GM23248 (cell line): ENCODE data around the gene VPS13D. TPM values are rescaled to one million over a fixed set of nuclear protein-coding genes. Genes with fewer than 3 reads are reported as not detected.
A peak's percentile ranks its signal among the peaks of the same experiment; 100 is the strongest.
"Not testable (repeated sequence)": the region's sequence is repeated elsewhere in the genome, so short reads cannot be mapped to it uniquely, and the experiment has no call there.

Experiments
- DNase-seq: peaks from one replicate; pipeline ENCODE4 v3.0.0-alpha.2; 2015
- H2AFZ ChIP-seq: fragments of 200-600 bp; sonication (generic); 2 replicates; pipeline ENCODE4 v1.6.1; 2016; ENCODE audit warnings: antibody characterized with exemption
- H3F3A ChIP-seq: fragments of 200-600 bp; sonication (generic); 2 replicates; pipeline ENCODE4 v1.6.1; 2016; ENCODE audit warnings: mild to moderate bottlenecking, antibody characterized with exemption, mixed run types; ENCODE audit not compliant: insufficient read depth
- H3K27ac ChIP-seq: fragments of 200-600 bp; sonication (generic); 2 replicates; pipeline ENCODE4 v1.5.1; 2016; ENCODE audit warnings: mild to moderate bottlenecking
- H3K27me3 ChIP-seq: fragments of 200-600 bp; sonication (generic); replicated peaks from 2 replicates; pipeline ENCODE4 v1.6.1; 2016; ENCODE audit warnings: mild to moderate bottlenecking; ENCODE audit not compliant: insufficient read depth
- H3K36me3 ChIP-seq: fragments of 200-600 bp; sonication (generic); 2 replicates; pipeline ENCODE4 v1.6.1; 2016; ENCODE audit warnings: low read depth, mild to moderate bottlenecking
- H3K4me1 ChIP-seq: fragments of 200-600 bp; sonication (generic); 2 replicates; pipeline ENCODE4 v1.6.1; 2016; ENCODE audit warnings: mild to moderate bottlenecking; ENCODE audit not compliant: insufficient read depth
- H3K4me2 ChIP-seq: fragments of 200-600 bp; sonication (generic); one replicate; pipeline ENCODE4 v1.6.1; 2016; ENCODE audit warnings: mild to moderate bottlenecking; ENCODE audit not compliant: unreplicated experiment
- H3K4me3 ChIP-seq: fragments of 200-600 bp; sonication (generic); 2 replicates; pipeline ENCODE4 v1.5.1; 2016; ENCODE audit warnings: mild to moderate bottlenecking
- H3K79me2 ChIP-seq: fragments of 200-600 bp; sonication (generic); 2 replicates; pipeline ENCODE4 v1.6.1; 2016; ENCODE audit warnings: mild to moderate bottlenecking; ENCODE audit not compliant: insufficient read depth
- H3K9ac ChIP-seq: fragments of 200-600 bp; sonication (generic); 2 replicates; pipeline ENCODE4 v1.6.1; 2016; ENCODE audit warnings: mild to moderate bottlenecking
- H3K9me2 ChIP-seq: fragments of 200-600 bp; sonication (generic); 2 replicates; pipeline ENCODE4 v1.6.1; 2016; ENCODE audit warnings: mixed run types, mild to moderate bottlenecking, moderate library complexity; ENCODE audit not compliant: insufficient read depth
- H3K9me3 ChIP-seq: fragments of 200-600 bp; sonication (generic); one replicate; pipeline ENCODE4 v1.6.1; 2017; ENCODE audit warnings: low read depth
- H4K20me1 ChIP-seq: fragments of 200-600 bp; sonication (generic); 2 replicates; pipeline ENCODE4 v1.6.0; 2016; ENCODE audit not compliant: insufficient read depth
- EZH2 ChIP-seq: fragments of 200-600 bp; sonication (generic); IDR thresholded peaks from 2 replicates; pipeline ENCODE4 v1.6.1; 2018; ENCODE audit warnings: antibody characterized with exemption, mild to moderate bottlenecking; ENCODE audit not compliant: insufficient read depth, poor library complexity, severe bottlenecking
- EZH2phosphoT487 ChIP-seq: fragments of 200-600 bp; sonication (generic); IDR thresholded peaks from 2 replicates; pipeline ENCODE4 v1.6.1; 2018; ENCODE audit warnings: antibody characterized with exemption, moderate library complexity, mild to moderate bottlenecking, low read depth; ENCODE audit not compliant: insufficient read depth
- WGBS, 2 experiments: methylation state at CpG; one replicate each; pipeline ENCODE4 v1.1.6; 2015 to 2017; ENCODE audit warnings: low lambda C conversion rate in 2 of 2, low coverage in 1 of 2; ENCODE audit errors: missing lambda C conversion rate in 2 of 2; 5-methylcytosine and 5-hydroxymethylcytosine counted together
- in situ Hi-C: fragments of 300-500 bp; cut with MboI; formaldehyde crosslinking; loops from 2 replicates; pipeline ENCODE4 v1.15.0; 2020
- polyA plus RNA-seq: library from polyadenylated mRNA; unstranded; fragments of >200 nt; fragmentation: Nextera tagmentation; extraction: Ambion mirVana; gene quantifications from 2 replicates; pipeline ENCODE4 v1.2.1, GENCODE V29; 2016
- total RNA-seq: library from RNA; depleted of rRNA; stranded (reverse); fragments of >200 nt; shearing (Covaris generic); gene quantifications from 2 replicates; pipeline ENCODE4 v1.2.3, GENCODE V29; 2014

VPS13D gene
- total and polyA plus RNA-seq, 2 experiments from 2014 or later, result 6.8 to 16.4 TPM

DNA sequence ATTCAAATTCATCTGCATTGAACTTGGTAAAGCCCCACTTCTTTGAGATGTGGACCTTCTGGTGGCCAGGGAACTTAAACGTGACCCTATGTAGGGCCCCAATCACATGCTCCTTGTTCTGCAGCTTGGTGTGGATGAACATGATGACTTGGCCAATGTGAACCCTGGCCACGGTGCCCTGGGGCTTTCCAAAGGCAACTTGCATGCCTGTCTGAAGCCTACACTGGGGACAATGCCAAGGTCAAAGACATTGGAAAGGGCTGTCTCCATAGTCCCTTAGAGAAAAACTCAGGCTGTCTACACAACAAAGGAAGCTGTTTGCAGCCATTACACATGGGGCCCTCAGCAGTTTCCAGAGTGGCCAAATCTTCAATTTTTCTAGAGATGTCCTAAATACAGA lies 8.9 kb upstream of the VPS13D start:
- no peaks in the 10 kb centered on the region; the same call in 1 of the 2 replicates for H3K27me3 ChIP-seq
- TF ChIP-seq EZH2 (no peak), EZH2phosphoT487 (no peak)
- no peaks in the 10 kb centered on the region for H3K9me3 ChIP-seq
- no peaks in the 10 kb centered on the region for H3K79me2 ChIP-seq
- no peak overlapping the region for H3K9ac ChIP-seq
- no peak overlapping the region for H3K4me2 ChIP-seq
- H2AFZ ChIP-seq, result no peak overlapping the region
- 5 to 16% methylated on average over 2 of the region's 2 CpGs for WGBS, 2 experiments
- in situ Hi-C loops, result no loop called here
- DNase-seq, result no peak
- no peaks in the 10 kb centered on the region for H3K9me2 ChIP-seq
- H3K4me3 ChIP-seq, result no peak overlapping the region
- no peaks in the 10 kb centered on the region for H4K20me1 ChIP-seq
- no peaks in the 10 kb centered on the region for H3F3A ChIP-seq
- no peaks in the 10 kb centered on the region for H3K36me3 ChIP-seq
- no peaks in the 10 kb centered on the region for H3K4me1 ChIP-seq
- no peak overlapping the region for H3K27ac ChIP-seq

DNA sequence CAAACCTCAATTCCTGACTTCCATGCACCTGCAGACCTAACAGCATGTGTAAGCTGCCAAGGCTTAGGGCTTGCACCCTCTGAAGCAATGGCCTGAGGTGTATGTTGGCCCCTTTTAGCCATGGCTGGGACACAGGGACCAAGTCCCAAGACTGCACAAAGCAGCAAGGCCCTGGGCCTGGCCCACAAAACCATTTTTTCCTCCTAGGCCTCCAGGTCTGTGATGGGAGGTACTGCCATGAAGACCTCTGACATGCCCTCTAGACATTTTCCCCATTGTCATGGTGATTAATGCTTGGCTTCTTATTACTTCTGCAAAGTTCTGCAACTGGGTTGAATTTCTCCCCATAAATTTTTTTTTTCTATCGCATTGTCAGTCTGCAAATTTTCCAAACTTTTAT lies 7.1 kb upstream of the VPS13D start:
- not testable (repeated sequence) for H3K9me2 ChIP-seq, H3K36me3 ChIP-seq

DNA sequence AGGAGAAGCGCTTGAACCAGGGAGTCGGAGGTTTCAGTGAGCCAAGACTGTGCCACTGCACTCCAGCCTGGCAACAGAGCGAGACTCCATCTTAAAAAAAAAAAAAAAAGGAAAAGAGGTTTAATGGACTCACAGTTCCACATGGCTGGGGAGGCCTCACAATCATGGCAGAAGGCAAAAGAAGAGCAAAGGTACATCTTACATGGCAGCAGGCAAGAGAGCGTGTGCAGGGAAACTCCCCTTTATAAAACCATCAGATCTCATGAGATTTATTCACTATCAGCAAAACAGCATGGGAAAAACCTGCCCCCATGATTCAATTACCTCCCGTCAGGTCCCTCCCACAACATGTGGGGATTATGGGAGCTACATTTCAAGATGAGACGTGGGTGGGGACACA lies 5.7 kb upstream of the VPS13D start:
- H3K9me2 ChIP-seq, H4K20me1 ChIP-seq, H3K27ac ChIP-seq, H3K9ac ChIP-seq, H3K4me1 ChIP-seq, DNase-seq, H3F3A ChIP-seq, H3K79me2 ChIP-seq, H3K27me3 ChIP-seq, H3K9me3 ChIP-seq, H3K4me3 ChIP-seq, H3K4me2 ChIP-seq, H3K36me3 ChIP-seq, H2AFZ ChIP-seq, in situ Hi-C loops: not testable (repeated sequence)
- 59 to 68% methylated on average over 6 of the region's 6 CpGs for WGBS, 2 experiments

More for the DNA sequence above, 7.1 kb upstream of the VPS13D start:
- H3F3A ChIP-seq, H2AFZ ChIP-seq, H3K9me3 ChIP-seq, H3K4me1 ChIP-seq, H3K79me2 ChIP-seq, H4K20me1 ChIP-seq, DNase-seq, H3K9ac ChIP-seq, H3K27me3 ChIP-seq, H3K27ac ChIP-seq, H3K4me3 ChIP-seq, in situ Hi-C loops, H3K4me2 ChIP-seq: not testable (repeated sequence)
- whole genome bisulfite sequencing, 2 experiments, result 89 to 100% methylated on average over 1 of the region's 1 CpG

DNA sequence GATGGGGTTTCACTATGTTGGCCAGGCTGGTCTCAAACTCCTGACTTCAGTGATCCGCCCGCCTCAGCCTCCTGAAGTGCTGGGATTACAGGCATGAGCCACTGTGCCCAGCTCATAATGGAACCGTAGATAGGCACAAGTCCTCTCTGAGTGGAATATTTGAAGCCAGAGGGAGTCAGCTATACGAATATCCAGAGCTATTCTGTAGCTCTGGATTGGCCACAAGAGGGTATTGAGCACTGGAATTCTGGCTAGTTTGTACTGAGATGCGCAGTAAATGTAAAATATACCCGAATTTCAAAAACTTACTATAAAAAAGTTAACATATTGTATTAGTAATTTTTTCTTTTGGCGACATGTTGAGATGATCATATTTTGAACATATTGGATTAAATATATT lies 851 bp upstream of the VPS13D start:
- Histone ChIP-seq H3K27ac (no peak overlapping the region), H3K4me2 (no peak overlapping the region), H3K4me1 (peaks cover 13% of the 10 kb centered on the region; the same call in 1 of the 2 replicates), H3F3A (no peaks in the 10 kb centered on the region), H3K79me2 (peaks cover 41% of the 10 kb centered on the region), H3K9me3 (no peaks in the 10 kb centered on the region), H4K20me1 (no peaks in the 10 kb centered on the region; the same call in 1 of the 2 replicates), H2AFZ (peak overlapping the region; percentile 79; the same call in 1 of the 2 replicates), H3K4me3 (no peak overlapping the region), H3K36me3 (no peaks in the 10 kb centered on the region), H3K9me2 (no peaks in the 10 kb centered on the region), H3K9ac (no peak overlapping the region), H3K27me3 (no peaks in the 10 kb centered on the region)
- no peak for TF ChIP-seq EZH2phosphoT487
- TF ChIP-seq EZH2, result no peak
- WGBS, 2 experiments, result 72 to 74% methylated on average over 7 of the region's 7 CpGs
- in situ Hi-C loops, result no loop called here
- no peak for DNase-seq

- WGBS, 2 experiments, result 45 to 54% methylated on average over 13 of the region's 13 CpGs
- Histone ChIP-seq H3K27me3 (no peaks in the 10 kb centered on the region), H2AFZ (peak overlapping the region; percentile 79), H3K4me3 (peak overlapping the region; percentile 92), H3K9ac (peak overlapping the region; percentile 89; the same call in 1 of the 2 replicates), H3F3A (no peaks in the 10 kb centered on the region), H3K9me2 (no peaks in the 10 kb centered on the region), H3K4me1 (peaks cover 13% of the 10 kb centered on the region; the same call in 1 of the 2 replicates), H3K36me3 (no peaks in the 10 kb centered on the region), H3K27ac (no peak overlapping the region), H3K4me2 (no peak overlapping the region), H3K9me3 (no peaks in the 10 kb centered on the region), H3K79me2 (peaks cover 46% of the 10 kb centered on the region), H4K20me1 (no peaks in the 10 kb centered on the region; the same call in 1 of the 2 replicates)
- in situ Hi-C loops, result no loop called here
- DNase-seq, result no peak
- TF ChIP-seq EZH2phosphoT487 (no peak), EZH2 (no peak)
These were observed 420 bp upstream of the VPS13D start for GRCh38 chr1:12229386-12229834.
